OCI-LY3 (cell line): Measurements from ENCODE around the gene EVI5L.

ENCODE experiments used
- H2AFZ ChIP-seq: fragments of 200-600, 300-600 bp; shearing (Covaris generic); 2 replicates; pipeline ENCODE4 v1.6.0; 2014; ENCODE audit warnings: antibody characterized with exemption, low read depth, low read length
- H3K27ac ChIP-seq: fragments of 200-600, 300-600 bp; sonication (generic); 2 replicates; pipeline ENCODE4 v1.5.1; 2014; ENCODE audit warnings: mild to moderate bottlenecking, low read length, moderate library complexity, mixed read lengths
- H3K27me3 ChIP-seq: fragments of 200-600, 300-600 bp; sonication (generic); 2 replicates; pipeline ENCODE4 v1.6.1; 2014; ENCODE audit warnings: low read depth, low read length, mixed read lengths
- H3K36me3 ChIP-seq: fragments of 200-600, 300-600 bp; sonication (generic); replicated peaks from 2 replicates; pipeline ENCODE3; 2014; ENCODE audit warnings: low read depth, low read length, mixed read lengths
- H3K4me1 ChIP-seq: fragments of 300-600, 200-600 bp; sonication (generic); 2 replicates; pipeline ENCODE4 v1.6.1; 2014; ENCODE audit warnings: low read length, mixed read lengths
- H3K4me2 ChIP-seq: fragments of 200-600, 300-600 bp; sonication (generic); 2 replicates; pipeline ENCODE4 v1.6.1; 2014; ENCODE audit warnings: low read length, mixed read lengths
- H3K4me3 ChIP-seq: fragments of 300-600, 200-600 bp; sonication (generic); 2 replicates; pipeline ENCODE4 v1.5.1; 2014; ENCODE audit warnings: antibody characterized with exemption, mild to moderate bottlenecking, low read length, moderate library complexity
- H3K79me2 ChIP-seq: fragments of 300-600, 200-600 bp; shearing (Covaris generic); 2 replicates; pipeline ENCODE4 v1.6.1; 2014; ENCODE audit warnings: mild to moderate bottlenecking, low read length, mixed read lengths
- H3K9ac ChIP-seq: fragments of 300-600, 200-600 bp; shearing (Covaris generic); 2 replicates; pipeline ENCODE4 v1.6.0; 2014; ENCODE audit warnings: mild to moderate bottlenecking, low read length, moderate library complexity
- H3K9me3 ChIP-seq: fragments of 200-600, 300-600 bp; shearing (Covaris generic); 2 replicates; pipeline ENCODE4 v1.6.1; 2014; ENCODE audit warnings: low read length, mixed read lengths; ENCODE audit not compliant: insufficient read depth
- H4K20me1 ChIP-seq: fragments of 200-600, 300-600 bp; sonication (generic); 2 replicates; pipeline ENCODE4 v1.6.1; 2016; ENCODE audit warnings: low read length, mixed read lengths; ENCODE audit not compliant: insufficient read depth
- EZH2phosphoT487 ChIP-seq: fragments of 200-600 bp; shearing (Covaris generic); IDR thresholded peaks from 2 replicates; pipeline ENCODE4 v1.6.1; 2018; ENCODE audit warnings: antibody characterized with exemption, mixed run types, low read depth
- TF ChIP-seq, protein P1 (sequence below): fragments of 200-600, 300-600 bp; sonication (generic); IDR thresholded peaks from 2 replicates; pipeline ENCODE4 v1.5.1; 2014; ENCODE audit warnings: antibody characterized with exemption, low read length, low read depth

Gene EVI5L

DNA sequence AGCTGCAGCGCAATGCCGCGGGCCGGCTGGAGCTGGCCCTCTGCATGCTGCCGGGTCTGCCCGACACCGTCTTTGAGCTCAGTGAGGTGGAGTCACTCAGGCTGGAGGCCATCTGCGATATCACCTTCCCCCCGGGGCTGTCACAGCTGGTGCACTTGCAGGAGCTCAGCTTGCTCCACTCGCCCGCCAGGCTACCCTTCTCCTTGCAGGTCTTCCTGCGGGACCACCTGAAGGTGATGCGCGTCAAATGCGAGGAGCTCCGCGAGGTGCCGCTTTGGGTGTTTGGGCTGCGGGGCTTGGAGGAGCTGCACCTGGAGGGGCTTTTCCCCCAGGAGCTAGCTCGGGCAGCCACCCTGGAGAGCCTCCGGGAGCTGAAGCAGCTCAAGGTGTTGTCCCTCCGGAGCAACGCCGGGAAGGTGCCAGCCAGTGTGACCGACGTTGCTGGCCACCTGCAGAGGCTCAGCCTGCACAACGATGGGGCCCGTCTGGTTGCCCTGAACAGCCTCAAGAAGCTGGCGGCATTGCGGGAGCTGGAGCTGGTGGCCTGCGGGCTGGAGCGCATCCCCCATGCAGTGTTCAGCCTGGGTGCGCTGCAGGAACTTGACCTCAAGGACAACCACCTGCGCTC is 69.8 kb downstream of the EVI5L start:
- H4K20me1 ChIP-seq: peaks cover 6% of the 10 kb centered on the region; the same call in 1 of the 2 replicates
- peaks cover 11% of the 10 kb centered on the region for H3K4me1 ChIP-seq
- H3K4me3 ChIP-seq: no peak overlapping the region
- no peak overlapping the region for H3K9ac ChIP-seq
- H3K9me3 ChIP-seq: no peaks in the 10 kb centered on the region
- H3K4me2 ChIP-seq: no peak overlapping the region
- H3K27me3 ChIP-seq: no peaks in the 10 kb centered on the region
- no peak overlapping the region for H2AFZ ChIP-seq
- no peaks in the 10 kb centered on the region for H3K36me3 ChIP-seq
- no peak overlapping the region for H3K27ac ChIP-seq
- H3K79me2 ChIP-seq: peaks cover 19% of the 10 kb centered on the region
- TF ChIP-seq EZH2phosphoT487: no peak
- TF ChIP-seq, protein P1, sequence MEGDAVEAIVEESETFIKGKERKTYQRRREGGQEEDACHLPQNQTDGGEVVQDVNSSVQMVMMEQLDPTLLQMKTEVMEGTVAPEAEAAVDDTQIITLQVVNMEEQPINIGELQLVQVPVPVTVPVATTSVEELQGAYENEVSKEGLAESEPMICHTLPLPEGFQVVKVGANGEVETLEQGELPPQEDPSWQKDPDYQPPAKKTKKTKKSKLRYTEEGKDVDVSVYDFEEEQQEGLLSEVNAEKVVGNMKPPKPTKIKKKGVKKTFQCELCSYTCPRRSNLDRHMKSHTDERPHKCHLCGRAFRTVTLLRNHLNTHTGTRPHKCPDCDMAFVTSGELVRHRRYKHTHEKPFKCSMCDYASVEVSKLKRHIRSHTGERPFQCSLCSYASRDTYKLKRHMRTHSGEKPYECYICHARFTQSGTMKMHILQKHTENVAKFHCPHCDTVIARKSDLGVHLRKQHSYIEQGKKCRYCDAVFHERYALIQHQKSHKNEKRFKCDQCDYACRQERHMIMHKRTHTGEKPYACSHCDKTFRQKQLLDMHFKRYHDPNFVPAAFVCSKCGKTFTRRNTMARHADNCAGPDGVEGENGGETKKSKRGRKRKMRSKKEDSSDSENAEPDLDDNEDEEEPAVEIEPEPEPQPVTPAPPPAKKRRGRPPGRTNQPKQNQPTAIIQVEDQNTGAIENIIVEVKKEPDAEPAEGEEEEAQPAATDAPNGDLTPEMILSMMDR: no peak

DNA sequence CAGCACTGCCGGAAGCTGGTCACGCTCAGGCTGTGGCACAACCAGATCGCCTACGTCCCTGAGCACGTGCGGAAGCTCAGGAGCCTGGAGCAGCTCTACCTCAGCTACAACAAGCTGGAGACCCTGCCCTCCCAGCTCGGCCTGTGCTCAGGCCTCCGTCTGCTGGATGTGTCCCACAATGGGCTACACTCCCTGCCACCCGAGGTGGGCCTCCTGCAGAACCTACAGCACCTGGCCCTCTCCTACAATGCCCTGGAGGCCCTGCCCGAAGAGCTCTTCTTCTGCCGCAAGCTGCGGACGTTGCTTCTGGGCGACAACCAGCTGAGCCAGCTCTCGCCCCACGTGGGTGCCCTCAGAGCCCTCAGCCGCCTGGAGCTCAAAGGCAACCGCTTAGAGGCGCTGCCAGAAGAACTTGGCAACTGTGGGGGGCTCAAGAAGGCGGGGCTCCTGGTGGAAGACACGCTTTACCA is 70.4 kb downstream of the EVI5L start:
- Histone ChIP-seq H3K4me1 (peaks cover 16% of the 10 kb centered on the region), H4K20me1 (peaks cover 11% of the 10 kb centered on the region; the same call in 1 of the 2 replicates), H2AFZ (no peak overlapping the region), H3K27me3 (no peaks in the 10 kb centered on the region), H3K27ac (no peak overlapping the region), H3K4me3 (no peak overlapping the region), H3K79me2 (peaks cover 25% of the 10 kb centered on the region), H3K36me3 (no peaks in the 10 kb centered on the region), H3K9ac (no peak overlapping the region), H3K4me2 (no peak overlapping the region), H3K9me3 (no peaks in the 10 kb centered on the region)
- TF ChIP-seq, protein P1: no peak
- TF ChIP-seq EZH2phosphoT487: no peak

DNA sequence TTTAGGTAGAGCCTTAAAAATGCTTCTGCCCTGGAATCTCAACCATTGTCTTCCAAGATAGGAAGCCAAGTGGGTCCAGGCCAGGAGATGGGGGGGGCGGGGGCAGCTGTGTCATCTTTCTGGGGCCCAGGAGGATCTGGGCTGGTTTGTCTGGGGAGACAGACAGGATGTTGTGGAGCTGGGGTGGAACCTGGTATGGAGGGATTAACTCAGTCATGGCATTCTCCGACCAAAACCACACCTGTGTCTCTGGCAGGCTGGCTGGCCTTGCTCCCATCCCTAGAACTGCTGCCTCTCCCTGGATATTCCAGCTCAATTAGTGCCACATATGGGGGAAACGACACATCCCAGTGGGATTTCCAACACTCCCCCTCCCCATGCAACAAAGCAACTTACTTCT is 70.9 kb downstream of the EVI5L start:
- Histone ChIP-seq H4K20me1 (peaks cover 15% of the 10 kb centered on the region; the same call in 1 of the 2 replicates), H3K79me2 (peaks cover 30% of the 10 kb centered on the region), H3K4me3 (no peak overlapping the region), H3K9ac (no peak overlapping the region), H3K4me2 (no peak overlapping the region), H3K27me3 (no peaks in the 10 kb centered on the region), H2AFZ (no peak overlapping the region), H3K9me3 (no peaks in the 10 kb centered on the region), H3K27ac (no peak overlapping the region), H3K36me3 (peaks cover 2% of the 10 kb centered on the region), H3K4me1 (peaks cover 16% of the 10 kb centered on the region)
- TF ChIP-seq, protein P1: no peak
- no peak for TF ChIP-seq EZH2phosphoT487

DNA sequence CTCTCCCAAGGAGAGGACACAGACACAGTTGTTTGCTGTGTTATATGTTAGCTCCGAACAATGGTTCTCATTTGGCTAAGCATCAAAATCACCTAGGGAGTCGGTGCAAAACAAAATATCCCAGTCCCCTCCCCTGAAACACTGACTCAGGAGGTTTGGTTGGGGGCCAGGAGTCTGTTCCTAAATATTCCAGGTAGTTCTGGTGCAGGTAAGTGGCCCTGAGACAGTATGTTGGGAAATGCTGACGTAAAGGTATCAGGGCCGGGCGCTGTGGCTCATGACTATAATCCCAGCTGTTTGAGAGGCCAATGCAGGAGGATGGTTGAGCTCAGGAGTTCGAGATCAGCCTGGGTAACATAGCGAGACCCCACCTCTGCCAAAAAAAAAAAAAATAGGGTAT is 71.3 kb downstream of the EVI5L start:
- no peak overlapping the region for H2AFZ ChIP-seq
- no peak overlapping the region for H3K4me2 ChIP-seq
- TF ChIP-seq EZH2phosphoT487: no peak
- TF ChIP-seq, protein P1: no peak
- H3K79me2 ChIP-seq: peaks cover 34% of the 10 kb centered on the region
- H3K4me3 ChIP-seq: no peak overlapping the region
- no peaks in the 10 kb centered on the region for H3K9me3 ChIP-seq
- no peaks in the 10 kb centered on the region for H3K27me3 ChIP-seq
- H3K27ac ChIP-seq: no peak overlapping the region
- peaks cover 6% of the 10 kb centered on the region for H3K36me3 ChIP-seq
- H4K20me1 ChIP-seq: peaks cover 19% of the 10 kb centered on the region; the same call in 1 of the 2 replicates
- H3K9ac ChIP-seq: no peak overlapping the region
- peaks cover 16% of the 10 kb centered on the region for H3K4me1 ChIP-seq
